Hematopoietic multipotent progenitor cell (in vitro differentiated cells): ENCODE results near the gene OR52A1. TPM values are rescaled to one million over a fixed set of nuclear protein-coding genes. Genes with fewer than 3 reads are reported as not detected.
A peak's percentile ranks its signal among the peaks of the same experiment; 100 is the strongest.
"Not testable (repeated sequence)": the region's sequence is repeated elsewhere in the genome, so short reads cannot be mapped to it uniquely, and the experiment has no call there.

ENCODE experiments used
- DNase-seq, 3 donors: peaks; one replicate each; pipeline ENCODE4 v3.0.0-alpha.2; 2011 to 2015; ENCODE audit warnings: low read depth in 2 of 3, low spot score in 2 of 3
- total RNA-seq: library from RNA; depleted of rRNA; stranded (reverse); fragments of >200 nt; gene quantifications from one replicate; pipeline ENCODE4 v1.2.3, GENCODE V29; 2012

The OR52A1 gene
- total RNA-seq: 0.27 TPM

GRCh38 chr11:5154657-5155056 is at the start of gene OR52A1:
OR52A1 (minus strand) TSS chr11:5154757; CDS start chr11:5152369, 2,388 bp downstream.
- DNase-seq: no peak

- no peak for DNase-seq
These were observed 48.8 kb upstream of the OR52A1 start for GRCh38 chr11:5203366-5203765.

- DNase-seq: no peak
These were observed 46.0 kb upstream of the OR52A1 start, which contains the start of gene OR51V1 for GRCh38 chr11:5200582-5200981. OR51V1 (minus strand) TSS chr11:5200682; CDS start chr11:5200682, 0 bp downstream.

- DNase-seq: no peak
These were observed 43.7 kb upstream of the OR52A1 start for GRCh38 chr11:5198285-5198684.

GRCh38 chr11:5197536-5197935 is 43.0 kb upstream of the OR52A1 start:
- DNase-seq: no peak

- no peak for DNase-seq
These were observed 42.2 kb upstream of the OR52A1 start for GRCh38 chr11:5196731-5197130.

GRCh38 chr11:5196067-5196466 is 41.5 kb upstream of the OR52A1 start:
- DNase-seq: no peak

GRCh38 chr11:5192738-5193137 is 38.2 kb upstream of the OR52A1 start:
- no peak for DNase-seq

GRCh38 chr11:5188201-5188600 is 33.6 kb upstream of the OR52A1 start:
- DNase-seq: no peak

GRCh38 chr11:5178046-5178837 is 23.7 kb upstream of the OR52A1 start:
- DNase-seq: no peak

GRCh38 chr11:5174934-5175333 is 20.4 kb upstream of the OR52A1 start:
- no peak for DNase-seq

GRCh38 chr11:5171856-5172255 is 17.3 kb upstream of the OR52A1 start:
- DNase-seq: no peak

GRCh38 chr11:5165898-5166297 is 11.3 kb upstream of the OR52A1 start:
- DNase-seq: not testable (repeated sequence)

GRCh38 chr11:5164807-5165206 is 10.2 kb upstream of the OR52A1 start:
- not testable (repeated sequence) for DNase-seq

GRCh38 chr11:5161045-5161444 is 6.5 kb upstream of the OR52A1 start:
- DNase-seq: not testable (repeated sequence)

GRCh38 chr11:5160217-5160616 is 5.7 kb upstream of the OR52A1 start:
- DNase-seq: not testable (repeated sequence)

- DNase-seq: no peak
These were observed 5.2 kb upstream of the OR52A1 start for GRCh38 chr11:5159806-5160205.

- DNase-seq: no peak
These were observed 754 bp downstream of the OR52A1 start for GRCh38 chr11:5153574-5154431.

- peak in 2 of 3 donors; percentile 10 to 16 for DNase-seq
These were observed 2.8 kb downstream of the OR52A1 start for GRCh38 chr11:5151713-5152153.

GRCh38 chr11:5144206-5144605 is 10.4 kb downstream of the OR52A1 start:
- not testable (repeated sequence) for DNase-seq

- no peak for DNase-seq
These were observed 16.6 kb downstream of the OR52A1 start, which contains the start of gene OR52A5 for GRCh38 chr11:5137996-5138395. OR52A5 (minus strand) TSS chr11:5138356; CDS start chr11:5132642, 5,714 bp downstream.
